SK-N-SH treated with all-trans-retinoic acid at 6 μM for 48 hours (cell line): ENCODE data around the gene SPATA46.

Experiments
- ATAC-seq: fragments of 200-7000 bp; cut with Tn5 transposase; 3 replicates; pipeline ENCODE4 v1.9.1; 2020; ENCODE audit warnings: mild to moderate bottlenecking, moderate library complexity
- ARNTL ChIP-seq: fragments of 450-650 bp; formaldehyde crosslinking; IDR thresholded peaks from 2 replicates; pipeline ENCODE4 v1.5.0; 2020; ENCODE audit warnings: low read depth, mild to moderate bottlenecking, moderate library complexity, borderline replicate concordance
- ESRRG ChIP-seq: fragments of 250-450 bp; sonication (Bioruptor Pico); IDR thresholded peaks from 2 replicates; pipeline ENCODE4 v1.6.1; 2021; ENCODE audit warnings: mild to moderate bottlenecking
- GLIS3 ChIP-seq: fragments of 250-450 bp; sonication (Bioruptor Pico); IDR thresholded peaks from 2 replicates; pipeline ENCODE4 v1.5.0; 2020; ENCODE audit warnings: mild to moderate bottlenecking, moderate library complexity
- OSR1 ChIP-seq: fragments of 250-450 bp; sonication (Bioruptor Pico); IDR thresholded peaks from 2 replicates; pipeline ENCODE4 v1.8.0; 2022; ENCODE audit warnings: moderate library complexity, mild to moderate bottlenecking, inconsistent platforms
- PPARA ChIP-seq: fragments of 250-450 bp; sonication (Bioruptor Pico); IDR thresholded peaks from 2 replicates; pipeline ENCODE4 v1.5.0; 2020; ENCODE audit warnings: mild to moderate bottlenecking, borderline replicate concordance
- RARB ChIP-seq: fragments of 250-450 bp; sonication (Bioruptor Pico); IDR thresholded peaks from 2 replicates; pipeline ENCODE4 v1.8.0; 2021; ENCODE audit warnings: mild to moderate bottlenecking, moderate library complexity
- SNAI2 ChIP-seq: fragments of 250-450 bp; sonication (Bioruptor Pico); IDR thresholded peaks from 2 replicates; pipeline ENCODE4 v1.5.0; 2020; ENCODE audit warnings: mild to moderate bottlenecking, moderate library complexity
- TOX ChIP-seq: fragments of 250-450 bp; sonication (Bioruptor Pico); IDR thresholded peaks from 2 replicates; pipeline ENCODE4 v1.8.0; 2021; ENCODE audit warnings: mild to moderate bottlenecking, moderate library complexity, borderline replicate concordance
- ZC3H10 ChIP-seq: fragments of 250-450 bp; sonication (Bioruptor Pico); IDR thresholded peaks from 2 replicates; pipeline ENCODE4 v1.5.1; 2021; ENCODE audit warnings: mild to moderate bottlenecking, moderate library complexity
- ZFP3 ChIP-seq: fragments of 250-450 bp; sonication (Bioruptor Pico); IDR thresholded peaks from 2 replicates; pipeline ENCODE4 v1.5.0; 2020; ENCODE audit warnings: mild to moderate bottlenecking, moderate library complexity
- ZFP30 ChIP-seq: fragments of 450-650 bp; formaldehyde crosslinking; IDR thresholded peaks from 2 replicates; pipeline ENCODE4 v1.5.0; 2022; ENCODE audit warnings: mild to moderate bottlenecking, moderate library complexity
- ZNF565 ChIP-seq: fragments of 450-650 bp; formaldehyde crosslinking; conservative IDR thresholded peaks from 2 replicates; pipeline ENCODE4 v1.5.0; 2020; ENCODE audit warnings: low read depth, mild to moderate bottlenecking, moderate library complexity
- ZNF70 ChIP-seq: fragments of 450-650 bp; formaldehyde crosslinking; IDR thresholded peaks from 2 replicates; pipeline ENCODE4 v1.5.0; 2020; ENCODE audit warnings: mild to moderate bottlenecking, moderate library complexity
- ZNF8 ChIP-seq: fragments of 450-650 bp; formaldehyde crosslinking; IDR thresholded peaks from 2 replicates; pipeline ENCODE4 v1.5.0; 2020; ENCODE audit warnings: mild to moderate bottlenecking, moderate library complexity
- TF ChIP-seq, protein P1 (sequence below): fragments of 250-450 bp; sonication (Bioruptor Pico); IDR thresholded peaks from 2 replicates; pipeline ENCODE4 v1.5.0; 2020; ENCODE audit warnings: mild to moderate bottlenecking, moderate library complexity
- TF ChIP-seq, protein P2 (sequence below): fragments of 250-450 bp; sonication (Bioruptor Pico); IDR thresholded peaks from 2 replicates; pipeline ENCODE4 v1.8.0; 2020; ENCODE audit warnings: mild to moderate bottlenecking, moderate library complexity, borderline replicate concordance
- TF ChIP-seq, protein P3 (sequence below): fragments of 250-450 bp; sonication (Bioruptor Pico); IDR thresholded peaks from 2 replicates; pipeline ENCODE4 v1.8.0; 2021; ENCODE audit warnings: low read depth, mild to moderate bottlenecking, moderate library complexity, borderline replicate concordance
- TF ChIP-seq, protein P4 (sequence below): fragments of 250-450 bp; sonication (Bioruptor Pico); IDR thresholded peaks from 2 replicates; pipeline ENCODE4 v1.5.1; 2020; ENCODE audit warnings: low read depth, mild to moderate bottlenecking, moderate library complexity
- TF ChIP-seq, protein P5 (sequence below): fragments of 250-450 bp; sonication (Bioruptor Pico); IDR thresholded peaks from 2 replicates; pipeline ENCODE4 v1.5.1; 2021; ENCODE audit warnings: mild to moderate bottlenecking, moderate library complexity

SPATA46 gene

DNA sequence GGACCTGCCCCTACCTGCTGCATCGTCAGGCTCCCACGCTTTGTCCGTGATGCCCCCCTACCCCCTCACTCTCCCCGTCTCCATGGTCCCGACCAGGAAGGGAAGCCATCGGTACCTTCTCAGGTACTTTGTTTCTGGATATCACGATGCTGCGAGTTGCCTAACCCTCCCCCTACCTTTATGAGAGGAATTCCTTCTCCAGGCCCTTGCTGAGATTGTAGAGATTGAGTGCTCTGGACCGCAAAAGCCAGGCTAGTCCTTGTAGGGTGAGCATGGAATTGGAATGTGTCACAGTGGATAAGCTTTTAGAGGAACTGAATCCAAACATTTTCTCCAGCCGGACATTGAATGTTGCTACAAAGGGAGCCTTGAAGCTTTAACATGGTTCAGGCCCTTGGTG is 8.9 kb downstream of the SPATA46 start:
- ATAC-seq, result no peak
- TF ChIP-seq, protein P1, sequence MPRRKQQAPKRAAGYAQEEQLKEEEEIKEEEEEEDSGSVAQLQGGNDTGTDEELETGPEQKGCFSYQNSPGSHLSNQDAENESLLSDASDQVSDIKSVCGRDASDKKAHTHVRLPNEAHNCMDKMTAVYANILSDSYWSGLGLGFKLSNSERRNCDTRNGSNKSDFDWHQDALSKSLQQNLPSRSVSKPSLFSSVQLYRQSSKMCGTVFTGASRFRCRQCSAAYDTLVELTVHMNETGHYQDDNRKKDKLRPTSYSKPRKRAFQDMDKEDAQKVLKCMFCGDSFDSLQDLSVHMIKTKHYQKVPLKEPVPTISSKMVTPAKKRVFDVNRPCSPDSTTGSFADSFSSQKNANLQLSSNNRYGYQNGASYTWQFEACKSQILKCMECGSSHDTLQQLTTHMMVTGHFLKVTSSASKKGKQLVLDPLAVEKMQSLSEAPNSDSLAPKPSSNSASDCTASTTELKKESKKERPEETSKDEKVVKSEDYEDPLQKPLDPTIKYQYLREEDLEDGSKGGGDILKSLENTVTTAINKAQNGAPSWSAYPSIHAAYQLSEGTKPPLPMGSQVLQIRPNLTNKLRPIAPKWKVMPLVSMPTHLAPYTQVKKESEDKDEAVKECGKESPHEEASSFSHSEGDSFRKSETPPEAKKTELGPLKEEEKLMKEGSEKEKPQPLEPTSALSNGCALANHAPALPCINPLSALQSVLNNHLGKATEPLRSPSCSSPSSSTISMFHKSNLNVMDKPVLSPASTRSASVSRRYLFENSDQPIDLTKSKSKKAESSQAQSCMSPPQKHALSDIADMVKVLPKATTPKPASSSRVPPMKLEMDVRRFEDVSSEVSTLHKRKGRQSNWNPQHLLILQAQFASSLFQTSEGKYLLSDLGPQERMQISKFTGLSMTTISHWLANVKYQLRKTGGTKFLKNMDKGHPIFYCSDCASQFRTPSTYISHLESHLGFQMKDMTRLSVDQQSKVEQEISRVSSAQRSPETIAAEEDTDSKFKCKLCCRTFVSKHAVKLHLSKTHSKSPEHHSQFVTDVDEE, result no peak
- no peak for TF ChIP-seq PPARA (CRISPR knock-in tag)
- no peak for TF ChIP-seq ARNTL
- no peak for TF ChIP-seq ZNF8
- TF ChIP-seq ZFP3 (CRISPR knock-in tag), result no peak
- TF ChIP-seq, protein P2, sequence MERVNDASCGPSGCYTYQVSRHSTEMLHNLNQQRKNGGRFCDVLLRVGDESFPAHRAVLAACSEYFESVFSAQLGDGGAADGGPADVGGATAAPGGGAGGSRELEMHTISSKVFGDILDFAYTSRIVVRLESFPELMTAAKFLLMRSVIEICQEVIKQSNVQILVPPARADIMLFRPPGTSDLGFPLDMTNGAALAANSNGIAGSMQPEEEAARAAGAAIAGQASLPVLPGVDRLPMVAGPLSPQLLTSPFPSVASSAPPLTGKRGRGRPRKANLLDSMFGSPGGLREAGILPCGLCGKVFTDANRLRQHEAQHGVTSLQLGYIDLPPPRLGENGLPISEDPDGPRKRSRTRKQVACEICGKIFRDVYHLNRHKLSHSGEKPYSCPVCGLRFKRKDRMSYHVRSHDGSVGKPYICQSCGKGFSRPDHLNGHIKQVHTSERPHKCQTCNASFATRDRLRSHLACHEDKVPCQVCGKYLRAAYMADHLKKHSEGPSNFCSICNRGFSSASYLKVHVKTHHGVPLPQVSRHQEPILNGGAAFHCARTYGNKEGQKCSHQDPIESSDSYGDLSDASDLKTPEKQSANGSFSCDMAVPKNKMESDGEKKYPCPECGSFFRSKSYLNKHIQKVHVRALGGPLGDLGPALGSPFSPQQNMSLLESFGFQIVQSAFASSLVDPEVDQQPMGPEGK, result no peak
- TF ChIP-seq OSR1 (CRISPR knock-in tag), result no peak
- TF ChIP-seq ZC3H10, result no peak
- TF ChIP-seq, protein P3, sequence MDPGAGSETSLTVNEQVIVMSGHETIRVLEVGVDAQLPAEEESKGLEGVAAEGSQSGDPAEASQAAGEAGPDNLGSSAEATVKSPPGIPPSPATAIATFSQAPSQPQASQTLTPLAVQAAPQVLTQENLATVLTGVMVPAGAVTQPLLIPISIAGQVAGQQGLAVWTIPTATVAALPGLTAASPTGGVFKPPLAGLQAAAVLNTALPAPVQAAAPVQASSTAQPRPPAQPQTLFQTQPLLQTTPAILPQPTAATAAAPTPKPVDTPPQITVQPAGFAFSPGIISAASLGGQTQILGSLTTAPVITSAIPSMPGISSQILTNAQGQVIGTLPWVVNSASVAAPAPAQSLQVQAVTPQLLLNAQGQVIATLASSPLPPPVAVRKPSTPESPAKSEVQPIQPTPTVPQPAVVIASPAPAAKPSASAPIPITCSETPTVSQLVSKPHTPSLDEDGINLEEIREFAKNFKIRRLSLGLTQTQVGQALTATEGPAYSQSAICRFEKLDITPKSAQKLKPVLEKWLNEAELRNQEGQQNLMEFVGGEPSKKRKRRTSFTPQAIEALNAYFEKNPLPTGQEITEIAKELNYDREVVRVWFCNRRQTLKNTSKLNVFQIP, result no peak
- TF ChIP-seq TOX (CRISPR knock-in tag), result no peak

DNA sequence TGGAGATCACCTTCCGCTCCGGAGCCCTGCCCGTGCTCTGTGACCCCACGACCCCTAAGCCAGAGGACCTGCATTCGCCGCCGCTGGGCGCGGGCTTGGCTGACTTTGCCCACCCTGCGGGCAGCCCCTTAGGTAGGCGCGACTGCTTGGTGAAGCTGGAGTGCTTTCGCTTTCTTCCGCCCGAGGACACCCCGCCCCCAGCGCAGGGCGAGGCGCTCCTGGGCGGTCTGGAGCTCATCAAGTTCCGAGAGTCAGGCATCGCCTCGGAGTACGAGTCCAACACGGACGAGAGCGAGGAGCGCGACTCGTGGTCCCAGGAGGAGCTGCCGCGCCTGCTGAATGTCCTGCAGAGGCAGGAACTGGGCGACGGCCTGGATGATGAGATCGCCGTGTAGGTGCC is 9.6 kb downstream of the SPATA46 start:
- ATAC-seq, result peak; percentile 61
- TF ChIP-seq ZC3H10, result no peak
- TF ChIP-seq PPARA (CRISPR knock-in tag), result no peak

DNA sequence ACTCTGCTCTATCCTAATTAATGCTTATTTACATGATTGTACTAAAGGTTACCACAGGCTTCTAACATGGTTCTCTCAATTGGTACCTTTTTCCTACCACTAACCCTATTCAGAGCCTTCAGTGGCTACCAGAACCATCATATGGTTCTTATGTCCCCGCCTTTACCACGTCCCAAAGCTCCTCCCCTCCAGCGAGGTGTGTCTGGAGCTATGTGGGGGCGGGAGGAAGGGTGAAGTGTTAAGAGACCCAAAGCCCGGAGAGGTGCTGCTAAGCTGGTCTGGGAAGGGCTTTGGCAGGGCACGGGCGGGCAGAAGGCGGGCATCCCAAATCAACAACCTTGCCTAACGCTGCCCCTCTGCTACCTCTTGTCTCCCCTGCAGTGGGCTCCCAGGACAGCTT is 10.0 kb downstream of the SPATA46 start:
- ATAC-seq, result no peak; the same call in 2 of the 3 replicates
- TF ChIP-seq TOX (CRISPR knock-in tag) (no peak), OSR1 (CRISPR knock-in tag) (no peak), ESRRG (CRISPR knock-in tag) (no peak), ARNTL (no peak), GLIS3 (CRISPR knock-in tag) (no peak), ZNF8 (no peak), RARB (CRISPR knock-in tag) (no peak), ZC3H10 (no peak), SNAI2 (CRISPR knock-in tag) (no peak), PPARA (CRISPR knock-in tag) (no peak), ZNF565 (no peak), ZFP30 (CRISPR knock-in tag) (no peak), ZNF70 (CRISPR knock-in tag) (no peak), ZFP3 (CRISPR knock-in tag) (no peak)
- TF ChIP-seq, protein P1, result no peak
- TF ChIP-seq, protein P3, result no peak
- TF ChIP-seq, protein P4, sequence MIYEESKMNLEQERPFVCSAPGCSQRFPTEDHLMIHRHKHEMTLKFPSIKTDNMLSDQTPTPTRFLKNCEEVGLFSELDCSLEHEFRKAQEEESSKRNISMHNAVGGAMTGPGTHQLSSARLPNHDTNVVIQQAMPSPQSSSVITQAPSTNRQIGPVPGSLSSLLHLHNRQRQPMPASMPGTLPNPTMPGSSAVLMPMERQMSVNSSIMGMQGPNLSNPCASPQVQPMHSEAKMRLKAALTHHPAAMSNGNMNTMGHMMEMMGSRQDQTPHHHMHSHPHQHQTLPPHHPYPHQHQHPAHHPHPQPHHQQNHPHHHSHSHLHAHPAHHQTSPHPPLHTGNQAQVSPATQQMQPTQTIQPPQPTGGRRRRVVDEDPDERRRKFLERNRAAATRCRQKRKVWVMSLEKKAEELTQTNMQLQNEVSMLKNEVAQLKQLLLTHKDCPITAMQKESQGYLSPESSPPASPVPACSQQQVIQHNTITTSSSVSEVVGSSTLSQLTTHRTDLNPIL (CRISPR knock-in tag), result no peak
- TF ChIP-seq, protein P5, sequence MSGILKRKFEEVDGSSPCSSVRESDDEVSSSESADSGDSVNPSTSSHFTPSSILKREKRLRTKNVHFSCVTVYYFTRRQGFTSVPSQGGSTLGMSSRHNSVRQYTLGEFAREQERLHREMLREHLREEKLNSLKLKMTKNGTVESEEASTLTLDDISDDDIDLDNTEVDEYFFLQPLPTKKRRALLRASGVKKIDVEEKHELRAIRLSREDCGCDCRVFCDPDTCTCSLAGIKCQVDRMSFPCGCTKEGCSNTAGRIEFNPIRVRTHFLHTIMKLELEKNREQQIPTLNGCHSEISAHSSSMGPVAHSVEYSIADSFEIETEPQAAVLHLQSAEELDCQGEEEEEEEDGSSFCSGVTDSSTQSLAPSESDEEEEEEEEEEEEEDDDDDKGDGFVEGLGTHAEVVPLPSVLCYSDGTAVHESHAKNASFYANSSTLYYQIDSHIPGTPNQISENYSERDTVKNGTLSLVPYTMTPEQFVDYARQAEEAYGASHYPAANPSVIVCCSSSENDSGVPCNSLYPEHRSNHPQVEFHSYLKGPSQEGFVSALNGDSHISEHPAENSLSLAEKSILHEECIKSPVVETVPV, result no peak
